ENCODE results near the gene COL26A1.
"Not testable (repeated sequence)": the region's sequence is repeated elsewhere in the genome, so short reads cannot be mapped to it uniquely, and the experiment has no call there.

- TF ChIP-seq POLR2A (IDR thresholded peaks at IDR 0.05; ENCODE audit: low read length); GATA1 (IDR thresholded peaks at IDR 0.05; ENCODE audit: low read depth, low read length): not testable (repeated sequence)
Measured at GRCh38 chr7:101490439-101490838, 127.8 kb downstream of the COL26A1 start.
